DMS153 treated with DMSO at 0.1 percent for 48 hours (cell line): Measurements from ENCODE around the gene RAB4B.
"Not testable (repeated sequence)": the region's sequence is repeated elsewhere in the genome, so short reads cannot be mapped to it uniquely, and the experiment has no call there.

Experiments used
- DNase-seq: peaks from one replicate; lab custom pipeline; 2025; ENCODE audit not compliant: unreplicated experiment; lab: John Stamatoyannopoulos, UW

Gene RAB4B

GRCh38 chr19:40750058-40750873 is 27.8 kb upstream of the RAB4B start, which contains the start of gene ACTMAP:
Gene ACTMAP, minus strand, starts transcription at chr19:40750477. Its CDS starts 674 bp downstream, at chr19:40749803.
- peak; percentile 98 for DNase-seq

DNA sequence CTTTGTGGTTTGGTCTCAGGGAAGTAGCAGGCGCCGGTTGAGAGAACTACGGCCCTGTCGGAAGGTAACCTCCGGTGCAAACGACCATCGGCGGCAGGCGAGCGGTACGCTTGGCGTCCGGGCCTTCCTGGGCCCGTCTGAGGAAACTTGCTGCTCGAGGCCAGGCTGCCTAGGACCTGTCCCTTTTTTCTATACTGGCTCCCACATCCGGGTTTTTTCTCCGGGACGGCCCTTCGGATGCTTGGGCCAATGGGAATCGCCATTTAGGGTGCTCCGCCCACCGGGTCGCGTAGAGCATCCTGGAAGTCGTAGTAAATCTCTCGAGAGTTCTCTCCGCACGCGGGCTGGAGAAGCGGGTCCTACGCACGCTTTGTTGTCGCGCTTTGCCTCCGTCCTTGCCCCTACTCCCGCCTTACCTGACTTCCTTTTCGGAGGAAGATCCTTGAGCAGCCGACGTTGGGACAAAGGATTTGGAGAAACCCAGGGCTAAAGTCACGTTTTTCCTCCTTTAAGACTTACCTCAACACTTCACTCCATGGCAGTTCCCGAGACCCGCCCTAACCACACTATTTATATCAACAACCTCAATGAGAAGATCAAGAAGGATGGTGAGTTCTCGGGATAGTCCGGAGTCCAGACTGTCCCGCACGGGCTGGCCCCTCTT is 27.0 kb upstream of the RAB4B start, which contains the start of gene SNRPA:
TSS of gene SNRPA (plus strand) at position 330 of the 664 bp plus-strand sequence. CDS start at position 536, 206 bp downstream.
- peak; percentile 98 for DNase-seq

- DNase-seq = no peak
These were observed 25.7 kb upstream of the RAB4B start for GRCh38 chr19:40752257-40752781.

DNA sequence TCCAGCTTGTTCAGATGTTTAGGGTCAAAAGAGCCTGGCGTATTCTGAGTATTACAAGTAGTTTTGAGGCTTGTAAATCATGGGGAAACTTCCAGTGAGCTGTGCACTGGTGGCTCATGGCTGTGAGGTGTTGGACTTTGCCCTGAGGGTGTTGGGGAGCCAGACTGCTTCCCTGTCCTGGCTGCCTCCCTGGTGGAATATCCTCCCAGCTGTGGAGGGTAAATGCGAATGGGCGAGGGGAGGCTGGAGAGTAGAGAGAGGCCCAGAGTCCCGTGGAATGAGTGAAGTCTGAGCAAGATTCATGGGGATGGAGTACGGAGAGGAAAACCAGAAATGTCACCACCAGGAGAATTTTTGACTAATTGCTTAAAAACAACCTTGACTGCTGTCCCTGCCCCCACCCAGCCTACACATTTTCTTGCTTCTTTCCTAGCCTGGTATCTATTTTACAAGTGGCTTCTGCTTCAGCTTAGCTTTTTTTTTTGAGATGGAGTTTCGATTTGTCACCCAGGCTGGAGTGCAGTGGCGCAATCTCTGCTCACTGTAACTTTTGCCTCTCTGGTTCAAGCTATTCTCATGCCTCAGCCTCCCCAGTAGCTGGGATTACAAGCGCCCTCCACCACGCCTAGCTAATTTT is 23.3 kb upstream of the RAB4B start:
- no peak for DNase-seq

- DNase-seq = no peak
These were observed 22.8 kb upstream of the RAB4B start for GRCh38 chr19:40755248-40755624.

DNA sequence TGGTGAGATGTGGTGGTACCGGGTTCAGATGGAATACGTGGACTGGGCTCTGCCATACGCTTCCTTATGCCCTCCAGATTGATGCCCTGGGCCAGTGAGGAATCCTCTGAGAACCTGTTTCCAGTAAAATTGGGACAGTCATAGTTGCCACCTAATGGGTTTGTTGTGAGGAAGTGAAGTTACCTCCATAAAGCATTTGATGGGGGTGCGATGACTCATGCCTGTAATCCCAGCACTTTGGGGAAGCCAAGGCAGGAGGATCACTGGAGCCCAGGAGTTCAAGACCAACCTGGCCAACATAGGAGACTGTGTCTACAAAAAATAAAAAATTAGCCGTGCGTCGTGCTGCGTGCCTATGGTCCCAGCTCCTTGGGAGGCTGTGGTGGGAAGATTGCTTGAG is 22.3 kb upstream of the RAB4B start:
- no peak for DNase-seq

GRCh38 chr19:40756502-40757110 is 21.4 kb upstream of the RAB4B start:
- DNase-seq = no peak

DNA sequence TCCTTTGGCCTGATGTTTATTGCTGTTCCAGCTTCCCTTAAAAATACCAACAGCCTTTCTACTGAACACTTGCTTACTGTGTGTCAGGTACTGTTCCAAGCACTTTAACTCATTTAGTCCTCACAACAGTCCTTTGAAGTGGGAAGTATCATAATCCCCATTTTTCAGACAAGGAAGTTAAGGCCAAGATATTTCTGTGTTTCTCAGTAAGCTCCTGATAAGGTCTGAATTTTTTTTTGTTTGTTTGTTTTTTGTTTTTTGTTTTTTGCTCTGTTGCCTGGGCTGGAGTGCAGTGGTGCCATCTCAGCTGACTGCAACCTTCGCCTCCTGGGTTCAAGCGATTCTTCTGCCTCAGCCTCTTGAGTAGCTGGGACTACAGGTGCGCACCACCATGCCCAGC is 19.6 kb upstream of the RAB4B start:
- DNase-seq = no peak

GRCh38 chr19:40759352-40759751 is 18.7 kb upstream of the RAB4B start:
- no peak for DNase-seq

- DNase-seq = no peak
These were observed 15.1 kb upstream of the RAB4B start for GRCh38 chr19:40762754-40763470.

DNA sequence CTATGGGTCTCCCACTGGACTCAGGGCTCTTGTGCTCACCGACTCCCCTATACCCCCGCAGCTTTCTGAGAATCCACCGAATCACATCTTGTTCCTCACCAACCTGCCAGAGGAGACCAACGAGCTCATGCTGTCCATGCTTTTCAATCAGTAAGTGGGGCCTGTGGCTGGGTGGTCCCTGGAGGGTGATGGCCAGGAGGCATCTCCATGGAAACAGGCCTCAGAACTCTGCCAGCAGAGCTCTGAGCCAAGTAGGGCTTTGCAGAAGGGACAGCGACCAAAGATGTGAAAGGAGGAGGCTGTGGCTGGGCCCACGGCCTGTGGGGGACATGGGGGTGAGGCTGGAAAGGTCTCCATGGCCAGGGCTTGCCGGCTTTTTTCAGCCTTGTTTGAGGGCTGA is 14.5 kb upstream of the RAB4B start:
- DNase-seq = no peak

DNA sequence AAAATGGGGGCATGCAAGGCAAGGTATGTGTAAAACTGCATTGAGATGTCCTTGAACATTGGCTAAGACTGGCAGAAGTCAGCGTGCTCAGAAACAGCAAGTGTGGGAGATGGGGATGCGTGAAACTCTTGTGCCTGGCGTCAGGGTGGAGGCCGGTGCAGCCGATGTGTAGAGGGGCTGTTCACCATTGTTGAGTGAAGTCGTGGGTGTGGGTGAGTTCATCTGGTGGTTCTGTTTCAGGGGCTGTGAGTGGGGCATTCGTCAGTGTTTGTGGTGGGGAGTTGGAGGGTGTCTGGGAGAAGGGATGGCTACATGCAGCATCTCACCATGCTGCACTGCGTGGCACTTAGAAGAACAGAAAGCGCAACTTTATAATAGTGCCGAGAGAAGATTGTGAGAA is 14.1 kb upstream of the RAB4B start:
- DNase-seq = no peak

GRCh38 chr19:40766385-40766784 is 11.7 kb upstream of the RAB4B start:
- not testable (repeated sequence) for DNase-seq

DNA sequence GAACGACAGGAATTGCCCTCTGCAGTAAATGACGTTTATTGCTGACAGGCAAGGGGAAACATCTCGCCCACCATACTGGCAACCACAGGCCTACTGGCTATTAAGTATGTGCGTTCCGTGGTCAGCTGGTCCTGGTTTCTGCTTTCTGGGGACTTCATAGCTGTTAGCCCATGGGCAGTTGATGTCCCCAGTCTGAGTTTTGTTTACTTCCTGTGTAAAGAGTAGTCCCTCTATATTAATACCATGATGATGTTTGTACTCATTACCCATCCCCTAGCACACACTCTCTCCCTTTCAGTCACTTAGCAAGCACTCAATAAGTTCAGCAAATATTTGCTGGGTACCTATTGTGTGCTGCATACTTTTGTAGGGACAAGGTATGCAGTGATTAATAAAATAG is 9.2 kb upstream of the RAB4B start:
- no peak for DNase-seq

DNA sequence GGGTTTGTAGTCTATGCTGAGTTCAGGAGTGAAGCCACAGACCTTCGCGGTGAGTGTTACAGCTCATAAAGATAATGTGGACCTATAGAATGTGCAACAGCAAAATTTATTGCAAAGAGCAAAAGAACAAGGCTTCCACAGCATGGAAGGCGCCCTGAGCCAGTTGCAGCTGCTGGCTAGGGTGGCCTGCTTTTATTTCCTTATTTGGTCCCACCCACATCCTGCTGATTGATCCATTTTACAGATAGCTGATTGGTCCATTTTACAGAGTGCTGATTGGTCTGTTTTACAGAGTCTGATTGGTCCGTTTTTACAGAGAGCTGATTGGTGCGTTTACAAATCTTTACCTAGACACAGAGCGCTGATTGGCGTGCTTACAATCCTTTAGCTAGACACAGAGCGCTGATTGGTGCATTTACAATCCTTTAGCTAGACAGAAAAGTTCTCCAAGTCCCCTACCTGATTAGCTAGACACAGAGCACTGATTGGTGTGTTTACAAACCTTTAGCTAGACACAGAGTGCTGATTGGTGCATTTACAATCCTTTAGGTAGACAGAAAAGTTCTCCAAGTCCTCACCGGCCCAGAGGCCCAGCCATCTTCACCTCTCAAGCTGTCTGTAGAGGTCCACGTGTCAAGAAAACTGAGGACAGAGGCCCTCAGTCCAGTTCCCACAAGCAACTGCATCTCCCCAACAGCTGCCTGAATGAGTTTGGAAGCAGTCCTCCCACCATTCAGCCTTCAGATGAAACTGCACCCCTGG is 6.8 kb upstream of the RAB4B start:
- DNase-seq = not testable (repeated sequence)

DNA sequence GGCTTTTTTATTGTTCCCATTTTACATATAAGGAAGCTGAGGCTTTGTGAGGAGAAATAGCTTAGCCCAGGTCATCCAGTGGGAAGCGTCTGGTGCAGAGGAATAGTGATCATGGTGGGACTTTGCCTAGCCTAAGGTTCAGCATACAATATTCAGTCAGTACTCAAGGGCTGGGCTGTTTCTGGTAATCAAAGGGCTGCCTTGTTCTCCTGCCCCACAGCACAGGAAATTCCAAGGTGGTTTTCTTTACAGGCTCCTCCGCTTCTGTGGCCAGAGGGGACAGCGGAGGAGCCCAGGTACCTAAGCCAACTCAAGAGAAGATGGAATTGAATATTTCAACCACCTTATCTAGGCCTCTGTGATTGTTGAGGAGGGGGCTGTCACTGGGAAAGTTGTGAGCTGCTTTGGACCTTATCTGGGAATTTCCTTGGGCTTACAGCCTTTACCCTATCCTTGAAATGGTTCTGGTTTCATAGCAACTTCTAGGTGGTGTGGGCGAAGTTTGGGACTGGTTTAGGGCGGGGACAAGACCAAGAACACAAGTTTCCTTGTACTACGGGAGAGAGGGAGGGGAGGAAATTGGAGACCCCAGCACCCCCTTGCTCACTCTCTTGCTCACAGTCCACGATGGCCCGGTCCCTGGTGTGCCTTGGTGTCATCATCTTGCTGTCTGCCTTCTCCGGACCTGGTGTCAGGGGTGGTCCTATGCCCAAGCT is 3.0 kb upstream of the RAB4B start, which contains the start of gene MIA:
TSS of gene MIA (plus strand) at position 606 of the 716 bp plus-strand sequence. CDS start at position 628, 22 bp downstream.
- DNase-seq = no peak

DNA sequence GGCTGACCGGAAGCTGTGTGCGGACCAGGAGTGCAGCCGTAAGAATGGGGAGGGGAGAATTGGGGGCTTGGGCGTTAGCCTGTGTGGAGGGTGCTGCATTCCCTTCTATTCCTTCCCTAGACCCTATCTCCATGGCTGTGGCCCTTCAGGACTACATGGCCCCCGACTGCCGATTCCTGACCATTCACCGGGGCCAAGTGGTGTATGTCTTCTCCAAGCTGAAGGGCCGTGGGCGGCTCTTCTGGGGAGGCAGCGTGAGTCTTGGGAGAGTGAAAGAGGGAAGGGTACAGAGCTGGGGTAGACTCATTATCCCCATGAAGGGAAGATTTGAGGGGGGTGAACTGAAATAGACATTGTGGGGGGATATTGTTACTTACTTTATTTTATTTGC is 2.4 kb upstream of the RAB4B start:
- DNase-seq = no peak

DNA sequence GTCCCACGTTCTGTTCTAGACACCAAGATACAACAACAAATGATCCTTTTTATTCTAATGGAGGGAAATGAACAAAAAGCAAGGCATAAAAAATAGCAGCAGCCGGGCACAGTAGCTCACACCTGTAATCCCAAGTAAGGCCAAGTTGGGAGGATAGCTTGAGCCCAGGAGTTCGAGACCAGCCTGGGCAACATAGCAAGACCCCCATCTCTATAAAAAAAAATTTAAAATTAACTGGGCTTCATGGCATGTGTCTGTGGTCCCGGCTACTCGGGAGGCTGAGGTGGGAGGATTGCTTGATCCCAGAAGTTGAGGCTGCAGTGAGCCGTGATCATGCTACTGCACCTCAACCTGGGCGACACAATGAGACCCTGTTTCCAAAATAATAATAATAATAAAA is 1.7 kb upstream of the RAB4B start:
- no peak for DNase-seq
